Activated B cell treated with CpG ODN at 0.5 μM for 24 hours (primary cell): Measurements from ENCODE around the gene BPHL. TPM values are rescaled to one million over a fixed set of nuclear protein-coding genes. Genes with fewer than 3 reads are reported as not detected.
"Not testable (repeated sequence)": the region's sequence is repeated elsewhere in the genome, so short reads cannot be mapped to it uniquely, and the experiment has no call there.

ENCODE experiments used
- ATAC-seq: fragments of 200-7000 bp; cut with Tn5 transposase; one replicate; pipeline ENCODE4 v1.10.0; 2021; ENCODE audit warnings: low read depth, mild to moderate bottlenecking, moderate library complexity
- CTCF ChIA-PET: fragments of 350-600 bp; sonication (Branson Sonifier 250); formaldehyde crosslinking; loops from one replicate; lab custom pipeline; 2021; ENCODE audit warnings: antibody characterized with exemption; lab: Charles Lee
- POLR2A ChIA-PET: fragments of 350-600 bp; sonication (Branson Sonifier 250); formaldehyde crosslinking; loops from one replicate; lab custom pipeline; 2021; ENCODE audit warnings: antibody characterized with exemption; lab: Charles Lee
- DNase-seq: peaks from one replicate; pipeline ENCODE4 v3.0.0; 2022
- H3K27ac Mint-ChIP-seq: one replicate; pipeline ENCODE4 v1.8.0; 2020; ENCODE audit warnings: mixed read lengths
- H3K27me3 Mint-ChIP-seq: one replicate; pipeline ENCODE4 v1.8.0; 2021; ENCODE audit warnings: mixed read lengths
- H3K36me3 Mint-ChIP-seq: one replicate; pipeline ENCODE4 v1.8.0; 2021; ENCODE audit warnings: low read depth, mixed read lengths
- H3K4me1 Mint-ChIP-seq: one replicate; pipeline ENCODE4 v1.8.0; 2021; ENCODE audit warnings: mixed read lengths
- H3K4me3 Mint-ChIP-seq: one replicate; pipeline ENCODE4 v1.8.0; 2020; ENCODE audit warnings: mild to moderate bottlenecking, mixed read lengths
- H3K9me3 Mint-ChIP-seq: one replicate; pipeline ENCODE4 v1.8.0; 2020; ENCODE audit warnings: mixed read lengths
- intact Hi-C: fragments of 100-400 bp; cut with micrococcal nuclease; formaldehyde crosslinking; loops from one replicate; pipeline ENCODE4 v1.15.1; 2024
- total RNA-seq: library from RNA; stranded (reverse); gene quantifications from 2 replicates; pipeline ENCODE4 v1.2.3, GENCODE V29; 2022
- TF ChIP-seq, protein P1 (sequence below): fragments of 200-600 bp; IDR thresholded peaks from one replicate; pipeline ENCODE4 v1.8.0; 2022; ENCODE audit warnings: antibody characterized with exemption, mild to moderate bottlenecking

The BPHL gene
- total RNA-seq, 1 donor from 2014 or later = 10.5 TPM

DNA sequence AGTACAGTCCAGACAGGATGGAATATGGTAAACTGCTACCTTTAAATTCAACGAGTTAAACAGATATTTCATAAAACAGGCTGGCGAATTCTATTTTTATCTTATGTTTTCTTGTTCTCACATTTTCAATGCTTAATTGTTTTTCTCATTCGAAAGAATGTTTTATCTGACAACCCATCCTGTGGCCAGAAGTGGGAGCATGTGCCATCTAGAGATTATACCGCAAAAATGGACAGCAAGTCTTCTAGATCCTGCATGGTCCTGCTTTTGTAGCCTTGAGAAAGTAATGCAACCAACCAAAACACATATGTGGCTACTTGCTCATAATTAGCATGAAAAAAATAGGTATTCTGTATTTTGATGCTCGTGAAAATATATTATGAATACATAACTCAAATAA, 78.3 kb downstream of the BPHL start:
- CTCF ChIA-PET = no interaction called here
- POLR2A ChIA-PET = interaction anchor here (0.8 kb wide), 1 partner anchor 15 kb away, joined by 4 read pairs; no protein-coding TSS in a partner anchor
- ATAC-seq (no peak), DNase-seq (no peak)
- Mint-ChIP-seq H3K27me3 (peaks cover 1% of the 10 kb centered on the region), H3K4me1 (no peaks in the 10 kb centered on the region), H3K9me3 (peaks cover 4% of the 10 kb centered on the region), H3K27ac (no peak overlapping the region), H3K4me3 (no peak overlapping the region), H3K36me3 (no peaks in the 10 kb centered on the region)
- TF ChIP-seq, protein P1, sequence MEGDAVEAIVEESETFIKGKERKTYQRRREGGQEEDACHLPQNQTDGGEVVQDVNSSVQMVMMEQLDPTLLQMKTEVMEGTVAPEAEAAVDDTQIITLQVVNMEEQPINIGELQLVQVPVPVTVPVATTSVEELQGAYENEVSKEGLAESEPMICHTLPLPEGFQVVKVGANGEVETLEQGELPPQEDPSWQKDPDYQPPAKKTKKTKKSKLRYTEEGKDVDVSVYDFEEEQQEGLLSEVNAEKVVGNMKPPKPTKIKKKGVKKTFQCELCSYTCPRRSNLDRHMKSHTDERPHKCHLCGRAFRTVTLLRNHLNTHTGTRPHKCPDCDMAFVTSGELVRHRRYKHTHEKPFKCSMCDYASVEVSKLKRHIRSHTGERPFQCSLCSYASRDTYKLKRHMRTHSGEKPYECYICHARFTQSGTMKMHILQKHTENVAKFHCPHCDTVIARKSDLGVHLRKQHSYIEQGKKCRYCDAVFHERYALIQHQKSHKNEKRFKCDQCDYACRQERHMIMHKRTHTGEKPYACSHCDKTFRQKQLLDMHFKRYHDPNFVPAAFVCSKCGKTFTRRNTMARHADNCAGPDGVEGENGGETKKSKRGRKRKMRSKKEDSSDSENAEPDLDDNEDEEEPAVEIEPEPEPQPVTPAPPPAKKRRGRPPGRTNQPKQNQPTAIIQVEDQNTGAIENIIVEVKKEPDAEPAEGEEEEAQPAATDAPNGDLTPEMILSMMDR = no peak
- intact Hi-C loops = no loop called here

DNA sequence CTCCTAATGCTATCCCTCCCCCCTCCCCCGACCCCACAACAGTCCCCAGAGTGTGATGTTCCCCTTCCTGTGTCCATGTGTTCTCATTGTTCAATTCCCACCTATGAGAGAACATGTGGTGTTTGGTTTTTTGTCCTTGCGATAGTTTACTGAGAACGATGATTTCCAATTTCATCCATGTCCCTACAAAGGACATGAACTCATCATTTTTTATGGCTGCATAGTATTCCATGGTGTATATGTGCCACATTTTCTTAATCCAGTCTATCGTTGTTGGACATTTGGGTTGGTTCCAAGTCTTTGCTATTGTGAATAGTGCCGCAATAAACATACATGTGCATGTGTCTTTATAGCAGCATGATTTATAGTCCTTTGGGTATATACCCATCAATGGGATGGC, 79.2 kb downstream of the BPHL start:
- H3K27me3 Mint-ChIP-seq, H3K27ac Mint-ChIP-seq, ATAC-seq, H3K9me3 Mint-ChIP-seq, CTCF ChIA-PET, H3K36me3 Mint-ChIP-seq, H3K4me1 Mint-ChIP-seq, POLR2A ChIA-PET, intact Hi-C loops, H3K4me3 Mint-ChIP-seq, DNase-seq: not testable (repeated sequence)

DNA sequence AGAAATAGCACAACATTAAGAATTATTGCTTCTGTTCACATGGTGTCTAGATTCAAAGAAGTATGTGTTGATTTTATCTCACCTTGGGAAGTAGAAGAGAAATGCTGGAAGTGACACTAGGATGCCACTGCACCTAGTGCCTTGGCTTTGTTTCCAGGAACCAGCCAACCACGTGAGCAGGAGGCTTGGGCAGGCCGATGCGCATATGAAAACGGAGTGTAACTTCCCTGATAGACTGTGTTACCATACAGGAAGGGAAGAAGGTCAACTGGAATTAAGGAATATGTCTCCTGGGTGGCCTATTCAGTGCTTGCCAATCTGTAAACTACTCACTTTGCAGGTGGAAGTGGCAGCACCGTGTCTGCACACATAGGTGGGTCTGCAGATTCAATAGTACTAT, 80.9 kb downstream of the BPHL start:
- TF ChIP-seq, protein P1 = no peak
- Mint-ChIP-seq H3K27ac (no peak overlapping the region), H3K4me3 (no peak overlapping the region), H3K27me3 (peaks cover 1% of the 10 kb centered on the region), H3K9me3 (peaks cover 12% of the 10 kb centered on the region), H3K4me1 (peaks cover 15% of the 10 kb centered on the region), H3K36me3 (peaks cover 8% of the 10 kb centered on the region)
- ATAC-seq (no peak), DNase-seq (no peak)
- POLR2A ChIA-PET = no interaction called here
- intact Hi-C loops = no loop called here
- CTCF ChIA-PET = no interaction called here

DNA sequence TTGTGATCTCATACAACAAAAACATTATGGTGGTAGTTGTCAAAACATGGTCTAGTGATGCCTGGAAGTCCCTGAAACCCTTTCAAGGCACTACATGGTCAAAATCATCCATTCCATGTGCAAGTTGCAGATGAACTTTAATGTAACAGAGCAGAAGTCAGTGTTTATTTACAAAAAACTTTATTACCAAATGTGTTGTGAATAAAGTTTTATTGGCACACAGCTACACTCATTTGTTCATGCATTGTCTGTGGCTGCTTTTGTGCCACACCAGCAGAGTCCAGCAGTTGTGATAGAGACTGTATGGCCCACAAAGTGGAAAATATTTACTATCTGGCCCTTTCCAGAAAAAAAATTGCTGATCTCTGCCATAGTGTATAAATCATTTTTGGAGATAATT, 82.2 kb downstream of the BPHL start:
- ATAC-seq (no peak), DNase-seq (no peak)
- Mint-ChIP-seq H3K27me3 (peaks cover 1% of the 10 kb centered on the region), H3K9me3 (peaks cover 17% of the 10 kb centered on the region), H3K4me1 (peaks cover 21% of the 10 kb centered on the region), H3K4me3 (no peak overlapping the region), H3K36me3 (peaks cover 12% of the 10 kb centered on the region), H3K27ac (no peak overlapping the region)
- ChIA-PET CTCF (no interaction called here), POLR2A (no interaction called here)
- TF ChIP-seq, protein P1 = no peak
- intact Hi-C loops = no loop called here

DNA sequence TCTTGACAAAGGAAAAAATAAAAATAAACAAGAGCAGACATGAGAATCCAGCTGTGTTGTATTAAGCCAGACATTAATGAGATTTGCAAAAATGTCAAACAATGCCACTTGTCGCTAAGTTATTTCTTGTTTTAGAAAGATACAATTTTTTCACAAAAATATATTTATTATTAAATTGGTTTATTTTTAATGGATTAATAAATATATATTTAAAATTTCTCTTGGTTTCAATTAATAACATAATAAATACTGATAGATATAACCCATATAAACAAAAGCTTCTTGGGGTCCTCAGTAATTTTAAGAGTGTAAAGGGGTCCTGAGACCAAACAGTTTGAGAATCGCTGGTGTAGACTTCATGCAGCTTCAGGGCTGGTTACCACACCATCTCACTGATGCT, 82.9 kb downstream of the BPHL start:
- ATAC-seq (no peak), DNase-seq (no peak)
- H3K4me1 Mint-ChIP-seq = peaks cover 23% of the 10 kb centered on the region
- intact Hi-C loops = no loop called here
- CTCF ChIA-PET = no interaction called here
- H3K36me3 Mint-ChIP-seq = peaks cover 12% of the 10 kb centered on the region
- no peak overlapping the region for H3K27ac Mint-ChIP-seq
- POLR2A ChIA-PET = no interaction called here
- TF ChIP-seq, protein P1 = no peak
- H3K4me3 Mint-ChIP-seq = no peak overlapping the region
- peaks cover 1% of the 10 kb centered on the region for H3K27me3 Mint-ChIP-seq
- H3K9me3 Mint-ChIP-seq = peaks cover 17% of the 10 kb centered on the region

Other genes with a start within 250 kb of the BPHL start
- 142 and 149 TPM in 2 replicates for gene SERPINB9, start 215.4 kb upstream of the BPHL start, total RNA-seq
- 51.7 and 56.1 TPM in 2 replicates for gene SERPINB6, start 147.1 kb upstream of the BPHL start, total RNA-seq
- 11.9 and 12.3 TPM in 2 replicates for gene NQO2, start 118.8 kb upstream of the BPHL start, total RNA-seq
- gene RIPK1, start 50.2 kb upstream of the BPHL start, total RNA-seq = 20.5 and 21.8 TPM in 2 replicates
- 3.3 TPM in 2 replicates for gene TUBB2A, start 38.8 kb downstream of the BPHL start, total RNA-seq
- gene TUBB2B, start 108.9 kb downstream of the BPHL start, total RNA-seq = not detected in 2 replicates
- gene PSMG4, start 140.2 kb downstream of the BPHL start, total RNA-seq = 28.7 and 29.9 TPM in 2 replicates